ENCODE measurements around the gene ERBB4.

ERBB4 gene

DNA sequence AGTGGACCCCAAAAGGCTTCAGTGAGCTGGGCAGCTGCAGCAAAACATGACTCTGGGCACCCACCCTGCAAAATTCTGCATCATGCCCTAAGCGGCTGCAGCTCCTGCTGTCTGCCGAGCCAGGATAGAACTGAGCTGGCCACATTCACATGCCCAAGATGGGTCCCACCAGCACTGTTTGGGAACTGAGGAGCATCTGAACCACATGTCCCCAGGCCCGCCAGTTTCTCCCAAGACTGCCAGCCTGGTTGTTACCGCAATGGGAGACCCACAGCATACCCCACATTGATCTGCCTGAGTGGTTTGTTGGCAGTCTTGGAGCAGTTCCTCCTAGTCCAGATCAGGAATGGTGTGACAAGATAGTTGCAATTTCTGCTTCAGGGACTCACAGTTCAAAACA lies 1035.4 kb downstream of the ERBB4 start:
- DNase-seq (ENCODE audit: low read depth), result no peak
- TF ChIP-seq, protein P1, sequence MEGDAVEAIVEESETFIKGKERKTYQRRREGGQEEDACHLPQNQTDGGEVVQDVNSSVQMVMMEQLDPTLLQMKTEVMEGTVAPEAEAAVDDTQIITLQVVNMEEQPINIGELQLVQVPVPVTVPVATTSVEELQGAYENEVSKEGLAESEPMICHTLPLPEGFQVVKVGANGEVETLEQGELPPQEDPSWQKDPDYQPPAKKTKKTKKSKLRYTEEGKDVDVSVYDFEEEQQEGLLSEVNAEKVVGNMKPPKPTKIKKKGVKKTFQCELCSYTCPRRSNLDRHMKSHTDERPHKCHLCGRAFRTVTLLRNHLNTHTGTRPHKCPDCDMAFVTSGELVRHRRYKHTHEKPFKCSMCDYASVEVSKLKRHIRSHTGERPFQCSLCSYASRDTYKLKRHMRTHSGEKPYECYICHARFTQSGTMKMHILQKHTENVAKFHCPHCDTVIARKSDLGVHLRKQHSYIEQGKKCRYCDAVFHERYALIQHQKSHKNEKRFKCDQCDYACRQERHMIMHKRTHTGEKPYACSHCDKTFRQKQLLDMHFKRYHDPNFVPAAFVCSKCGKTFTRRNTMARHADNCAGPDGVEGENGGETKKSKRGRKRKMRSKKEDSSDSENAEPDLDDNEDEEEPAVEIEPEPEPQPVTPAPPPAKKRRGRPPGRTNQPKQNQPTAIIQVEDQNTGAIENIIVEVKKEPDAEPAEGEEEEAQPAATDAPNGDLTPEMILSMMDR (conservative IDR thresholded peaks at IDR 0.05; ENCODE audit: low read depth, low read length), result no peak
- no peak overlapping the region for H3K4me3 ChIP-seq (ENCODE audit: low read depth, low read length)

DNA sequence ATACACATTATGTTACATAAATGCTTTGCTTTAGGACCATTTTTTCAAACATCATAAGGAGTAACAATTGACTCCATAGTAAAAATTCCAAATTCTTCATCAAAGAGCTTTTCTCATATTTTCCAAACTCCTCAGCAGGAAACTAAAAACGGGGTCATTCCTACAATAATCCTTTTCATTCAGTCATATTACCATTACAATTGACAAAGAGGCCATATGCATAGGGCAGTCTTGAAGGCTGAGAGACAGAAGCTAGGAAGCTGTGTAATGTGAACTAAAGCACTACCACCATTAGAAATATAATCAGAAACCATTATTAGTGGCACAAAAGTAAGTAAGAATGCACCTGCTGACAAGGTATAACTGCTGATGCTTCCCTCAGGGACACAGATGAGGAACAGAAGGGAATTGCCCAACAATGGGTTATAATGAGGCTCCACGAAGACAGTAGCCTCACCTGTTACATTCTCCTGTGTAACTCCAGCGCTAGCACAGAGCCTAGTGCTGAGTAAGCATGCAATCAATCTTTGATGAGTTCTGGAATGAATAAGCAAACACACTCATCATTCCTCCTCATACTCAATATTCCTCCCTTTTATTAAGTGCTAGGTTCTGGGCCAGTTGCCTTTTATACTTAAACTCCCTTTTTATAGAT lies 1039.9 kb downstream of the ERBB4 start:
- TF ChIP-seq, protein P1 (conservative IDR thresholded peaks at IDR 0.05; ENCODE audit: low read depth, low read length), result no peak
- DNase-seq (ENCODE audit: low read depth), result no peak
- H3K4me3 ChIP-seq (ENCODE audit: low read depth, low read length), result no peak overlapping the region

DNA sequence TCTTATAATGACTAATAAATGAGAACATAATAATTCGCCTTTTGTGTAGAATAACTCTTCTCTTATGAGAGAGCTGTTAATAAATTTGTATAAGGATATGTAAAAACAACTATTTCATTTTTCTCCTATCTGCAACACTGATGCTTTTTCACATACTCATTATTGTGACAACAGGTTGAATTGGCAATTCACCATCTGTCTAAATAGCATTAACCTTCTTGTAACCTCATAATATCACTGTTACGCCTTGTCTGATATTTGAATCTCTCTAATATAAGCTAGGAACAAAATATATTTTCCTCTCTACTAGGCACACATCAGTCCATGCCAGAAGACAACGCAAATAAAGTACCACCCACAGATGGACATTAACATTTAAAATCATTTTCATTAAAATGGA lies 1043.3 kb downstream of the ERBB4 start:
- no peak for DNase-seq (ENCODE audit: low read depth)
- TF ChIP-seq, protein P1 (conservative IDR thresholded peaks at IDR 0.05; ENCODE audit: low read depth, low read length), result no peak
- H3K4me3 ChIP-seq (ENCODE audit: low read depth, low read length), result no peak overlapping the region

DNA sequence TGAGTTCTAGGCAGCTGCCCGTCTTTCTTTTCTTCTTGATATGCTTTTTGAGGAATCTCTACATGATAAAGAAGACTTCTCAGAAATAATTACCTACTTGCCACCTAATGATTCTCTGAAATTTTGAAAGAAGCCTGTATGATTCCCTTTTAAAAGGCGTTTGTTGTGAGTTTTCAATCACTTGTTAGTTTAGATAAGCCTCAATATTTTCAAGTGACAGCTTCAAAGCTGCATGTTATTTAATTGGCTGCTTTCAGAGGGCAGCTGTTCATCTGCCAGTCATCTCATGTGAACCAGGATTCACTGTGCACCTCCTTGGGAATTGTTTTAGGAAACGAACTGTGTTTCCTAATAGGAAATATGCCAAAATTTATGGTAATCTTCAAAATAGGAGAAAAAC lies 1044.1 kb downstream of the ERBB4 start:
- no peak overlapping the region for H3K4me3 ChIP-seq (ENCODE audit: low read depth, low read length)
- no peak for DNase-seq (ENCODE audit: low read depth)
- TF ChIP-seq, protein P1 (conservative IDR thresholded peaks at IDR 0.05; ENCODE audit: low read depth, low read length), result no peak

DNA sequence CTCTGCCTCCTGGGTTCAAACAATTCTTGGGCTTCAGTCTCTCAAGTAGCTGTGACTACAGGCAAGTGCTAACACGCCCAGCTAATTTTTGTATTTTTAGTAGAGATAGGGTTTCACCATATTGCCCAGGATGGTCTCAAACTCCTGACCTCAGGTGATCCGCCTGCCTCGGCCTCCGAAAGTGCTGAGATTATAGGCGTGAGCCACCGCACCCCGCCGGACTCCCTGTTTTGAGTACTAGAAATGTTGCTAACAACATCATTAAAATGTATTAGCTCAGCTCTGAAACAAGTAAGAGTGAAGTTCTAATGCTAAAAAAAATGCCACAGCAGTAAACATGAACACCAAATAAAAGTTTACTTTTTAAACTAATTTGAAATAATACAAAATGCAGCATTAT lies 1044.5 kb downstream of the ERBB4 start:
- H3K4me3 ChIP-seq (ENCODE audit: low read depth, low read length), result no peak overlapping the region
- no peak for DNase-seq (ENCODE audit: low read depth)
- TF ChIP-seq, protein P1 (conservative IDR thresholded peaks at IDR 0.05; ENCODE audit: low read depth, low read length), result no peak

DNA sequence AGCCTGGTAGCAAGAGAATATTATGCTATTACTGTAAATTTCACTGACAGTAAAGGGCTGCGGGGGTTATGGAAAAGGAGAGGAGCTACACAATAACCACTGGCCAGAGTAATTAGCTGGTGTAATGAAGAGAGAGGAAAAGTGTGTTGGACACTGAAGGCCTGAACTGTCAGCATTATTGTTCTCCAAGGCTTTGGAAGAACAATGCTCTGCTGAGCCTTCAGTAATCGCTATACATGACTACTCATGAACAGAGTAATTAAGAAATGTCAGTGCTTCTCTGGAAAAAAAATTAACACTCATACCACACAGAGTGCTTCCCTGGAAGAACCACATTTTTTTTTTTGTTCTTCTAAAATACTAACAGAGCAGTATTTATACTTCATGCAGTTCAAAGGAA lies 1050.9 kb downstream of the ERBB4 start:
- no peak for DNase-seq (ENCODE audit: low read depth)
- TF ChIP-seq, protein P1 (conservative IDR thresholded peaks at IDR 0.05; ENCODE audit: low read depth, low read length), result no peak
- H3K4me3 ChIP-seq (ENCODE audit: low read depth, low read length), result no peak overlapping the region

DNA sequence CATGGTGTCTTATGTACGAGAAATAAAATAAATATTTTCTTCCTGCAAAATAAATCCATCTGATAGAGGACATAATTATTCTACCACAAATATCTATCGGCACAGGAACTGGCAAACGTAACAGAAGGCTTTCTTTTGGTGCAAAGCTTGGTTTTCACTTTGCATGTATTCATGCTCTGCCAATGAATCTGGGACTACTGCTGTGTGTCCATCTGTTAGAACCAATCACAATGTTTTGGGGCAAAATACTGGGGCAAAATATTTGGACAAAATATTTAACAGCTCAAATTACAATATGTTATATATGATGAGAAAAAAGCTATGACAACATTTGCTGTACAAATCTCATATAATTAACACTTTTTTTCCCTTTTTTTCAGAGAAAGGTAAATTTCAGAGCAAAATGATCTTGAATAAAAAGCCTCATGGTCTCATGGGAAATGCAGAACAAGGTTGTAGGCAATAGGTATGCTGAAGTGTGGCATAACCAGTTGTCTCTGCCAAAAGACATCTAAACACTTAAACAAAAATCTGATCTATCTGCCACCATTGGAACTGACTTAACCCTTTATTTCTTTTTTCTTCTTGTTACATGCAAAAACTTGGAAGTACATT lies 1059.0 kb downstream of the ERBB4 start:
- TF ChIP-seq, protein P1 (conservative IDR thresholded peaks at IDR 0.05; ENCODE audit: low read depth, low read length), result no peak
- no peak for DNase-seq (ENCODE audit: low read depth)

More for the DNA sequence above, 1059.0 kb downstream of the ERBB4 start:
- H3K4me3 ChIP-seq (ENCODE audit: low read depth, low read length), result no peak overlapping the region

All from choroid plexus epithelial cell (primary cell).